NCI-H82 treated with DMSO at 0.1 percent for 48 hours (cell line): ENCODE results near the gene TRIP13.
"Not testable (repeated sequence)": the region's sequence is repeated elsewhere in the genome, so short reads cannot be mapped to it uniquely, and the experiment has no call there.

Experiments
- DNase-seq: peaks from one replicate; lab custom pipeline; 2025; ENCODE audit not compliant: unreplicated experiment; lab: John Stamatoyannopoulos, UW

Gene TRIP13

DNA sequence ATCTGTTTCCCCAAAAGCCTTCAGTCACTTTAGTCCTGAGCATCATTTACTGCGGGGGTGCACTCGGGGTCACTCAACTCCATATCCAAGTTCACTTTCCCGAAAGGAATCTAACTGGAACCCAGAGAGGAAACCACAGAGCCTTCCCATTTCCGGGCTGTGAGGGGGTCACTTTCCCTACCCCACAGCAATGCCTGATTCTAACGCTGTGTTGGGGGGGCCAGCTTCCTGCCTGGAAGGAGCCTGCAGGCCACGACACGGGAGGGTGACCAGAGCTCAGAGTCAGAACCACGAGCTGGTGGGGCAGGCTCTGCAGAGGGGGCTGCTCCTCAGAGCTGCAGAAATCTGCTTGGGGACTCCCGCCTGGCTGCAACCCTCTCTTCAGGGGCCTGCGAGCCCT lies 20.4 kb upstream of the TRIP13 start:
- no peak for DNase-seq

DNA sequence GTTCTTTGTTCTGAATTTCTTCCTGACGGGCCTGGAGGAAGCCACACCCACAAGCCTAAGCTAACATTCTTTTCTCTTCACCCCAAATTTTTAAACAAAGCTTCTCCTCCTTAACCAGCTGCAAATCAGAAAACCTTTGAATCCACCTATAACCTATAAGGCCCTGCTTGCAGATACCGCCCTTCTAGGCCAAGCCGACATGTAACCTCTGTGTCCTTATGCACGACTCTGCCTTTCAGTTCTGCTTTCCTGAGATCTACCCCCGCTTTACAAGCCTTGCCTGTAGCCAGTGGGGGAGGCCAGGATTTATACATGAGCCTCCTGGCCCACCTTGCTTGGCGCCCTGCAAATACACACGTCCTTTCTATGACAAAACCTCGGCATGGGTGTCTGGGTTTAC lies 19.4 kb upstream of the TRIP13 start:
- DNase-seq = no peak

DNA sequence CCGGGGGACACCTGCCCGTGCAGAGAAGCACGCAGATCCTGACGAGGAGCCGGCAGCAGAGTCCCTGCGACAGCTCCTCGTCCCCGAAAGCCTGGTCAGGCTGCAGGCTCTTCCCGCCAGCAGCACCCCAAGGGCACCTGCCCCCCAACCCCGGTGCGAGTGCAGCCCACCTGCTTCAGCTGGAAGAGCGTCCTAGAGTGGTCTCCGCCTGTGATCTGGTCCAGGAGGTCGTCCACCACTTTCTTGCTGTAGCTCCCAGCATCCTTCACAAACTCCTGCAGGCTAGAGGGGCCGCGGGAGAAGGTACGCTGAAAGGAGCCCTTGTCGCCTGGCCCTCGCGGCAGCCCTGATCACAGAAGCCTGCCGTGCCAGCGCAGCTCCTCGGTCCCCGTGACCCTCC lies 16.8 kb upstream of the TRIP13 start:
- DNase-seq = no peak

DNA sequence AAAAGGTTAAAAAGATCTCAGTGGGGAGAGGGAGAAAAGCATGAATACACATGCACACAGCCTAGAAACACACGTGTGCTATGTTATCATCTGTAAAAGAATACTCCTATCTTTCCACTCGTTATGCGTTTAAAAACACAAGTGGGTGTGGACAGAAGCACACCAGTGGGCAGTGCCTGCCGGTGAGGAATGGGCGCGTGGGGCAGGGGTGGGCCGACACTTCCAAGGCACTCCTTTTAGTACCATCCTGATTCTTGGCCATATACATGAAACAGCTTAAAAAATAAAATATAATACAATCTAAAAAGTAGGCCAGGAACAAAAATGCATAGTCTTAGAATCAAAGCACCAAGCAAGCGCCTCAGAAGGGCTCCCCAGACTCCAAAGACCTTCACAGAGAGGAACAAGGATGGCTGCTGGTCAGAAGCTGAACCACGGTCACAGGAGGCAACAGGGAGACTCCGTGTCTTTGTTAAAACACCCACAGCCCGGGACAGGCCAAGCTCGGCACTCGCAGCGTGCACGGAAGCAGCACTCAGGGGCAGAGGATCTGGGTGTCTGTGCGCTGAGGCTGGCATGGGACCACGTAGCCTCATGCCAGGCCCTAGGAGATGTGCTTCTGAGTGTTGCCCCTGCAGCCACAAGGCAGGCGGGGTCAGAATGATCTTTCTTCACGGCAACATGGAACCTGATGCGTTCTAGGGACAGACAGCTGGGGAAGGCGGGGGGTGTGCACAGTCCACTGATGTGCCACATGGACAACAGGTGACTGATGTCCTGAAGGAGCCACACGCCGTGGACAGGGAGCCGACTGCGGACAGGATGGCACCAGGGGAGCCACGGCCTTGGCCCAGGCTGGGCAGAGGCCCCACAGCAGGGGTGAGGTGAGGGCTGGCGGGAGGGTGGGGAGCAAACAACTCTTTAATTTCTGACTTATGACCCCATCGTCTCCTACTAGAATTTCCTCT lies 16.0 kb upstream of the TRIP13 start:
- DNase-seq = no peak

DNA sequence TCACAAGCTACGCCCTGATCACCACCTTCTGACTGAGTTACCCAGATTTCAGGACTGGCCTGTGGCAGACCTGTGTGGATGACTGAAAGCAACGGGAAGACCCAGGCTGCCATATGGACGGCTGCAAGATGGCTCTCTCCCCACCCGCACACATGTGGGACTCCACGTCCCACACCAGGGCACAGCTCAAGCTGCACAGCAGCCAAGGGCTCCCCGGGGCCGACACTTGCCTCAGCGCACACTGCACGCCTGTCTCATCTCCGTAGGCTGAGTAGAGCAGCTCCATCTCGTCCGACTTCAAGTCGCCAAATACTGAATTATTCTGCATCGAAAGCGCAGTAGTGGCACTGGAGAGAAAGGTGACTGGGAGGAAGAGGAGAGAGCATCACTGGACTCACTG lies 14.6 kb upstream of the TRIP13 start:
- DNase-seq = no peak

DNA sequence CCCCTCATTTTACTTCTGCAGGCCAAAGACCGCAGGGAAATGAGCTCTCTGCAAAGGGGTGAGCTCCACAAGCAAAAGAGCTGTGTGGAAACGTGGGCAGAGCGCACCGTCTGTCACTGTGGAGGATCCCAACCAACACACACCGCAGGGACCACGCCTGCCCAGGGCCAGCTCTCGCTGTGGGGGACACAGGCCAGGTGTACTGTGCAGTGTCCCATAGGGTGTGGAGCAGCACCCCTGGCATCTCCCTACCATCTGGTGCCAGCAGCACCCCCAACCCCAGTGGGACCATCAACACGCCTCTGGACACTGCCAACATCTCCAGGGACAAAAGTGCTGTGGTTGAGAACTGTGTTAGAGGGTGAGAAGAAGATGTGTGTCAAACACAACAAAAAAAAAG lies 14.0 kb upstream of the TRIP13 start:
- DNase-seq = not testable (repeated sequence)

DNA sequence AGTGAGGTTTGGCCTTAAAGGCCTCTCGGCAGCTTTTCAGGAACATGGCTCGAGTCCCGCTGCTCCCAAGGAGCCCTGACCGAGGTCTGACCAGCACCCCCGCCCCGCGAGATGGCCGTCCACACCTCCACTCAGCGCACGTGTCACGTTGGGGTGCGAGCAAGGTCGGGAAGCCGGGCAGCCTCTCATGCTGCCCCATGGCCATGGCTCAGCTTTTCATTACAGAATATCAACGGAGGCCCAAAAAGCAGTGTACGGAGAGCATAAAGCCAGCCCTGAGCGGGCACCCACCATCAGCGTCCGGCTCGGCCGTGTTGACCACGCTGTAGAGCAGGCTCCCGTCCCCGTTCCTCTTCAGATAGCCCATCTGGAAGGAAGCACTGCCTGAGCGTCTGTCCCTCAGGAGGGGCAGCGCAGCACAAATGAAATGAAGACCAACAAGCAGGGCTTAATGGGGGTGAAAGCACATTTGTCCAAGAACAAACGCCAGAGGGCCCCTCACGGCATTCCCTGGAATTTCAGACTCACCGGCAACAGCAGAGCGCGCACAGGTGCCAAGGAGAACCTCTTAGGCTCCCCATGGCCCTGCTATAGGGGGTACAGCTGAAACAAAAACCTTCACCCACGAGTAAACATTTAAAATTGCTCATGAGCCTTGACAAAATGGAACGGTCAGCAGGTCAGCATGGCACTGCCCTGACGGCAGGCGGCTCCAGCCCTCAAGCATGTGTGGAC lies 11.7 kb upstream of the TRIP13 start:
- no peak for DNase-seq

DNA sequence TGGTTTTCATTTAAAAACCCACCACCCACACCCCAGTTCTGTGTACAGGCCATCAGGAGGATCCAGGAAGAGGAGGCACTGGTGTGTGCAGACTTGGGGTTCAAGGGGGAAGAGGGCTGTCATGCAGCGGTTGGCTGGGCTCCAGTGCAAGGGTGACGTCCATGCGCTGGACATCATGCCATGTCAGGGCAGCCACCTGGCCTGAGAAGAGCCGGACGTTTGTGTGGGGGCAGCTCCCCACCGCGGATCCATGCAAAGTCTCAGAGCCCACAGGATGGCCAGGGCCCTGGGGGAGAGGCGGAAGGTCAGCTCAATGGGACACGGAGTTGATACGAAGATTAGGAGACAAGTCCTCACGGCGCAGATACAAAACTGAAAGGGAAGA lies 11.1 kb upstream of the TRIP13 start:
- DNase-seq = no peak

DNA sequence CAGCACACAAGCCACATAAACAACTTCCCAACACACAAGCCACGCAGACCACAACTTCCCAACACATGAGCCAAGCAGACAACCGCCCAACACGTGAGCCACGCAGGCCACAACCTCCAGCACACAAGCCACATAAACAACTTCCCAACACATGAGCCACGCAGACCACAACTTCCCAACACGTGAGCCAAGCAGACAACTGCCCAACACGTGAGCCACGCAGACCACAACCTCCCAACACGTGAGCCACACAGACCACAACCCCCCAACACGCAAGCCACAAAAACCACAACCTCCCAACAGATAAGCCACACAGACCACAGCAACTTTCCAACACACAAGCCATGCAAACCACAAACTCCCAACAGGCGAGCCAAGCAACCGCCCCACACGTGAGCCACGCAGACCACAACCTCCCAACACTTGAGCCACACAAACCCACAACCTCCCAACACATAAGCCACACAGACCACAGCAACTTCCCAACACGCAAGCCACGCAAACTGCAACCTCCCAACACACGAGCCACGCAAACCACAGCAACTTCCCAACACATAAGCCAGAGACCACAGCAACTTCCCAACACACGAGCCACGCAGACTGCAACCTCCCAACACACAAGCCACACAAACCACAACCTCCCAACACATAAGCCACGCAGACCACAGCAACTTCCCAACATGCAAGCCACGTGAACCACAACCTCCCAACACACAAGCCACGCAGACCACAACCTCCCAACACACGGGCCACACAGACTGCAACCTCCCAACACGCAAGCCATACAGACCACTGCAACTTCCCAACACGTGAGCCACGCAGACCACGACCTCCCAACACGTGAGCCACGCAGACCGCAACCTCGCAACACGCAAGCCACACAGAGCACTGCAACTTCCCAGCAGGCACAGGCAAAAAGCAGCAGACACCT lies 10.2 kb upstream of the TRIP13 start:
- no peak for DNase-seq

DNA sequence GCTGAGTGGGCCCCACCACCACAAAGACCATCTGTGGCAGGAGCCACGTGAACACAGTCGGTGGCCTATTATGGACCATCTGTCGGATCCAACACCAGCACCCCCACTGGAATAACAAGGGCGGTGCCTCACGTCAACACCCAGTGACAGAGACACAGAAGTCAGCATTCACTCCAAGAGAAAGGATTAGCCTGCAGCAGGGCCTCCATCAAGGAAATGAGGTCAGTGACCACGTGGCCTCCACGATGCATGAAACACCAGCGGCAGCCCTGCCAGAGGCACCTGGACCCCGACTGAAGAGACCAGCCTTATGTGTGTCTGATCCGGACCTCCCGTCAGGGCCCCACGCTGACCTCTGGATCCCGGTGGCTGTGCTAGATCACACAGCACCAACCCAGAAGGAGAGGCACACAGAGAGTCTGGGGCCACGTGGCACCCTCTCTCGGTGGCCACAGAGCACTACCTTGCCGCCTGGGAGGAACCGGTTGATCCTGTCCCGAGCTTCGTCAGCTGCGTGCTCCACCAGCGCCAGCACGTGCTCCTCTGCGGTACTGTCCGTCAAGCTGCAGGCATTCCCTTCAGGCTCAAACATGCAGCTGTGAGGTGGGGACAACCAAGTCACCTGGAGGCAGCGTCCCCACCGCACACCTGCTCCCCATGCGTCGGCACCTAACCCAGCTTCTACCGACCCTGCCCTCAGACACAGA lies 9.1 kb upstream of the TRIP13 start:
- no peak for DNase-seq

DNA sequence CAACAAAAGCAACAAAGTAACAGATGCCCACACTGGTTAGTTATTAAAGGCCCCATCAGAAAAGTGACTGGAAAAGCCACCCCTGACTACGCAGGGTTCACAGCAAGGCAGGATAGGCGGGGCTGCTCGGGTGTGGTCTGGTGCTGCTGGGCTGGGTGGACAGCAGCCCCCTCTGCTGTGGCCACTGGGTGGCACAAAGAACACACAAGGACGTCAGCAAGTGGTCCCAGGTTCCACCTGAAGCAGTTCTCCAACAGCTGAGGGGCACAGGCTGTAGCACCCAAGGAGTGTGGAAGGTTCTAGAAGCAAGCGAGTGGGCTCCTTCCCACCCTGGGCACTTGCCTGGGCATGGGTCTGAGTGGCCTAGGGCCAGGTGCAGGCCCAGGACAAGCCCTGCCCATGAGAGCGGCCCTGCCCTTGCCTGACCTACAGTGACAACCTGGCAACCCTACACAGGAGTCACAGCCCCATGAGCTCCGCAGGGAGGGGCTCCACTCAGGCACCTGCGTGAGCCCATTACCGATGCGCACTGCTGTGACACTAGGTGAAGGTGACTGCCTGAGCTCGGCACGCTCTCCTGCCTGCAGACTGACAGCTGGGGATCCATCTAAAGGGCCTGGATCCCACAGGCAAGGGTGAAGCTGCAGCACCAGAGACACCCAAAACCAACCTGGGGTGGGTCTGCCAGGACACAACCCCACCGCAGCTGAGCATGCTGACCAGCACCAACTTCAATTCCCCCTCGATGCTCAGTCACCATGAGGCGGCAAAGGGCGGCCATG lies 8.1 kb upstream of the TRIP13 start:
- DNase-seq = no peak

DNA sequence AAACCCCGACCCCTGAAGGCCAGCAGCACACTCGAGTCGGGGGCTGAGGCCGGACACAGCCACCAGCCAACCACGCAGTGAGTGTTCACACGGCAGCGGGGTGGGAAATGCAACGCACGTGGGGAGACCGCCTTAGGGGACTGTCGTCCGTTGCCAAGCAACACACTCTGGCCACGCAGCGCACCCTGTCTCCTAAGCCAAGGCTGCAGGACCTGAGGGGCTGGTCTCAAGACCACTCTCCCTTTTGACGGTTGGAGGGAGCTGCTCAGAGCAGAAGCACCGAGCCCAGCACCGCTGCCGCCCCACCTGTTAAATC lies 7.6 kb upstream of the TRIP13 start:
- DNase-seq = no peak

DNA sequence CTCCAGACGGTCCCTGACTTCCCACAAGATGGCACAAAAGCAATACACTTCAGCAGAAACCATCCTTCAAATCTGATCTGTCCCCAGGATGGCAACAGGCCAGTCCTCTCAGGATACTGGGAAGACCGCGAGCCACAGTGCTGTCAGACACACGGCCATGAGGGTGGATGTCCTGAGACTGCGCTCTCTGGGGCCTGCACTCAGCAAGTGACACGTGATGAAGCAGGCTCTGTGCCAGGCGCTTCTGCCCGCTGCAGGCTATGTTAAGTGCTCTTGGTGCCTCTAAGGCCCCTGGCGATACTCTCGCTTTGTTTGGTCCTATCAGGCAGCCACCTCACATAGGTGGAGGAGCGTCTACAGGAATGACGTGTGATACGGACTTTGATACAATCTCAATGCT lies 7.2 kb upstream of the TRIP13 start:
- no peak for DNase-seq

DNA sequence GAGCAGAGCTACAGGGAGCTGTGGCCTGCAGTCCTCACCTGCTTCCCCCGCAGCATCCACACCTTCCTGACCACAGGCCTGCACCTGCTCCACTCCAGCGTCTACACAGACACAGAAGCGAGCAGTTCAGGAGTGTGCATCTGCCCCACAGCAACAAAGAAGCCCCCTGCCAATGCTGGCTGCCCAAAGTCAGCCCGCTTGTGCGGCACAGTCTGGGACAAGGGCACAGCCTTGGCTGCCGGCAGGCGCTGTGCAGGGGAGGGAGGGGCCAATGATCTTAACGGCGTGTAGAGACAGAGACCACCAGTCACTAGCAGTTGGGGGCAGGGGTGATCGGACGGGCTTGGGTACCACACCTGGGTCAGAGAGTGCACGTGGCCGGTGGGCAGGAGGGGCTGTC lies 6.6 kb upstream of the TRIP13 start:
- no peak for DNase-seq

DNA sequence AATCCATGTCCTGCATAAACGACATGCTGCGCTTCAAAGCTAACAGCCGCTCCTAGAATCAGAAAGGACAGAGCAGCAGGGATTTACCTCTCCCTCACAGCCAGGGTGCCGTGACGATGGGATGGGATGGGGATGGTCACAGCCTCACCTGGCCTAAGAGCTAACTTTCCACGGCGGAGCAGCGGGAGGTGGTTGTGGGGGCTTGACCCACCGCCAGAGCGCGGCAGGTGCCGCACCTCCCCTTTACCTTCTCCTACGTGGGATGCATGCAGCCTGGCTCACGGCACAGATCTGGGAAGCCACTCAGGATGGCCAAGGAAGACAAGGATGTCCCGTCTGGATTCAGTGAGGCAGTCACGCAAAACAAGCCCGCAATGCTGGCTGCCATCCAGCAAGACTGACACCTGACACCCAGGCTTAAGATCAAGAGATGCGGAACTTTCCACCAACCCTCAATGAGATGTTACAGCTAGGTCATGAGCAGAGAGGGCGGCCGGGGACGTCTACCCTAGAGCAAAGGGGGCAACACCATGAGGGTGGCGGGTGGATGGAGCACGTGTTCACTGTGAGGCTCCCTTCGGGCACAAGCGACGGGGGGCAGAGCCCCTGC lies 5.9 kb upstream of the TRIP13 start:
- DNase-seq = no peak

DNA sequence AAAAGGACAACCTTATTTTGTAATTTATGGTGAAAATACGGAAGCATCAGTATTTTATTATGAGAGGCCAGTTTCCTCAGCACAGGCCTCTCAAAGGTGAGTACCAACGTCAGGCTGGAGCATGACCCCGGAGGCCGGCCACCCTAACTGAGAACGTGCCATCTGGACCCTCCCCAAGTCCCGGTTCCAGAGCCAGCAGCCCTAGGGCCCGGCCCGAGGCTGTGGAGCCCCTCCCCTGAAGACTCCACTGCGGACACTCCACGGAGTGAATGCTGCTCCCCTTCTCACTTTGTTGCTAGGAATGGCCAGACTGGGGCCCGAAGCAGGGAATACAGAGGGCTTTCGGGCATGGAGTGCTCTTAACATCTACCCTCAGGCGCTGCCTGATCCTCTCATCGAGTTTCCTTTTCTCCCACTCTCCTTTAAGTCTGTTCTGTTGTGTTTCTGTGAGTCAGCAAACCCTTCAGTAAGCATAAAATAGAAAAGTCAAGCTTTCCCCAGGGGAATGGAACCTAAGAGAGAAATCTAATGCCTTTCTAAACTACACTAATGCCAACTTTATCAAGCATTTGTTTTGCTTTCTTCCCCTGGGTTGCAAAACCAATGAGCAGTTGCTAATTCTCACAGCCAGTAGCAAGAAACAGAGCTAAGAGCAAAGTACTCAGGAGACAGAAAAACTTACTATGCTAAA lies 4.6 kb upstream of the TRIP13 start:
- DNase-seq = no peak

DNA sequence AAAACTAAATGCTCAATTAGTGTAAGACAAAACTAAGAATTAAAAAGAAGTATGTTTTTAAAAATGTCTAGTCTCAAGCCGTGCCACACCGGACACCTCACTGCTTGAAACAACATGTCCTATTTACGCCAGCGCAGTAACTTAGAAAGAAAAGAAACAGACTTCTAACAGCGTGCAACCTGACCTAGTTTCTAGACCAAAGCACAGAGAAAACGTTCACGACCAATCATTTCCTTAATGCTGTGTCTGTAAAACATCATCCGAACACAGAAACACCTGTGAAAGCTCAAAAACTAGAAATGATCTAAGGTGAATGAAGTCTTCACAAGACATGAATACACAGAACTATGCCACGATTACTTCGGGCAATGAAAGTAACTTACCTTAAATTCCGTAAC lies 4.0 kb upstream of the TRIP13 start:
- DNase-seq = no peak

DNA sequence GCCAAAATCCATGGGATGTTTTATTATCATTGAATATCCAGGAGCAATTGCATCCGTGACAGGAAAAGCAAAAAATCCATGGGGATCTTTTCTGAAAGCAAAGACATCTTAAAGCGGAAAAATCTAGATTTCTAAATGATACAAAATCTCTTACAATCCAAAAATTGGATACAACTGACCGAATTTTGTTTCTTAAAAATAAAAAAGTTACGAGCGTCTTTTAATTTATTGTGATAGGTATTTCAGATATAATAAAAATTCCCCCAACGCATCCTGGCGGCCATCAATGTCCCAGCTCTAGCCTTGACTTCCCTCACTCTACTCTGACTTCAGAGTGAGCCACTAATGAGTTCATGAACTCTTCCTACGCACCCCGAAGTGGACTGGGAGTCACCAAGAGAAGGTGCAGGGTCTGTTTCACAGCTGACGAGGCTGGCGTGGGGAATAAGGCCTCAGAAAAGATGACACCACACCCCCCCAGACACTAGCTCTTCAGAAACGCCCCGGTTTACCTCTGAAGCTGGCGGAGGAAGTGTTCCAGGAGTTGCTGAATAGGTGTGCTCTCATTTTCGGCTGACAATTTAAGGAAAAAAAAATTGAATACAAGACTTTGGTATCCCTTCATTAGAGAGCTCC lies 3.5 kb upstream of the TRIP13 start:
- DNase-seq = no peak
